Measurements from ENCODE around the gene ZNRF1.

The ZNRF1 gene

GRCh38 chr16:75147968-75148310 is 149.1 kb downstream of the ZNRF1 start:
- DNase-seq (ENCODE audit: low read depth, low spot score) = no peak

- DNase-seq (ENCODE audit: low read depth, low spot score) = peak; percentile 97
Observed at GRCh38 chr16:75148311-75149195, 149.7 kb downstream of the ZNRF1 start, which contains the start of gene ZFP1. TSS of gene ZFP1 (plus strand) at chr16:75148524. CDS start at chr16:75152952, 4,428 bp downstream.

GRCh38 chr16:75151798-75152197 is 153.0 kb downstream of the ZNRF1 start:
- no peak for DNase-seq (ENCODE audit: low read depth, low spot score)

- DNase-seq (ENCODE audit: low read depth, low spot score) = no peak
Observed at GRCh38 chr16:75152635-75153034, 153.8 kb downstream of the ZNRF1 start.

- no peak for DNase-seq (ENCODE audit: low read depth, low spot score)
Observed at GRCh38 chr16:75160386-75160785, 161.6 kb downstream of the ZNRF1 start.

Measured in astrocyte of the hippocampus (primary cell).